NT2/D1 (cell line): ENCODE measurements around the gene TBC1D20.
"Not testable (repeated sequence)": the region's sequence is repeated elsewhere in the genome, so short reads cannot be mapped to it uniquely, and the experiment has no call there.

ENCODE experiments used
- DNase-seq: peaks from one replicate; pipeline ENCODE4 v3.0.0-alpha.2; 2011; ENCODE audit warnings: low read depth, low spot score
- H3K27me3 ChIP-seq: 2 replicates; pipeline ENCODE4 v1.6.0; 2011; ENCODE audit warnings: mild to moderate bottlenecking; ENCODE audit not compliant: insufficient read length, insufficient read depth
- H3K36me3 ChIP-seq: 2 replicates; pipeline ENCODE4 v1.6.1; 2011; ENCODE audit warnings: mild to moderate bottlenecking, low read length, mixed read lengths; ENCODE audit not compliant: insufficient read depth, insufficient read length
- H3K4me1 ChIP-seq: 2 replicates; pipeline ENCODE4 v1.5.1; 2011; ENCODE audit not compliant: insufficient read depth, insufficient read length
- H3K4me3 ChIP-seq: 2 replicates; pipeline ENCODE4 v1.5.1; 2011; ENCODE audit warnings: low read depth; ENCODE audit not compliant: insufficient read length
- H3K9ac ChIP-seq: 2 replicates; pipeline ENCODE4 v1.6.0; 2011; ENCODE audit warnings: low read depth; ENCODE audit not compliant: insufficient read length
- H3K9me3 ChIP-seq: 2 replicates; pipeline ENCODE4 v1.5.1; 2011; ENCODE audit warnings: mild to moderate bottlenecking, low read length; ENCODE audit not compliant: insufficient read depth
- SUZ12 ChIP-seq: IDR thresholded peaks from 2 replicates; pipeline ENCODE4 v1.6.1; 2011; ENCODE audit not compliant: insufficient read length, insufficient read depth; ENCODE audit errors: extremely low read depth
- YY1 ChIP-seq: IDR thresholded peaks from 2 replicates; pipeline ENCODE4 v1.6.1; 2011; ENCODE audit not compliant: insufficient read length, insufficient read depth
- ZNF274 ChIP-seq: IDR thresholded peaks from 2 replicates; pipeline ENCODE4 v1.6.1; 2011; ENCODE audit warnings: mild to moderate bottlenecking, low read depth, low read length

TBC1D20 gene

DNA sequence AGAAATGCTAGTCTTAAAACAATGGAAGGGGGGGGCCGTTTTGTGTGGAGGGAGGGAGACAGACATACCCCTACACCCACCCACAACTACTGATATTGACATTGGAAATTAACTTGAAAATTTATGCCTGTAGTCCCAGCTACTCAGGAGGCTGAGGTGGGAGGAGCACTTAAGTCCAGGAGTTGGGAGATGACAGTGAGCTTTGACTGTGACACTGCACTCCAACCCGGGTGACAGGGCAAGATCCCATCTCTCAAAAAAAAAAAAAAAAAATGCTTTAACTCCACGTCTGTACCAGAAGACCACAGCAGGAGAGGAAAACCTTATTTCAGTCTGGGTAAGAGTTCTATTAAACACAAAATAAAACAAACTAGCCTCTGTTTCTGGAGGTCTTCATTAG lies 2.2 kb downstream of the TBC1D20 start:
- DNase-seq, result no peak
- Histone ChIP-seq H3K4me1 (no peaks in the 10 kb centered on the region), H3K9ac (no peak overlapping the region), H3K36me3 (no peaks in the 10 kb centered on the region), H3K4me3 (no peak overlapping the region), H3K9me3 (no peaks in the 10 kb centered on the region), H3K27me3 (peaks cover 9% of the 10 kb centered on the region)
- no peak for TF ChIP-seq ZNF274
- no peak for TF ChIP-seq SUZ12
- TF ChIP-seq YY1, result no peak

- no peak overlapping the region for H3K9ac ChIP-seq
- no peak for TF ChIP-seq ZNF274
- no peak for TF ChIP-seq SUZ12
- TF ChIP-seq YY1, result no peak
- no peaks in the 10 kb centered on the region for H3K4me1 ChIP-seq
- H3K36me3 ChIP-seq, result no peaks in the 10 kb centered on the region
- peaks cover 9% of the 10 kb centered on the region for H3K27me3 ChIP-seq
- H3K9me3 ChIP-seq, result no peaks in the 10 kb centered on the region
- no peak for DNase-seq
- H3K4me3 ChIP-seq, result no peak overlapping the region
Observed at GRCh38 chr20:458776-459175, 3.6 kb downstream of the TBC1D20 start.

GRCh38 chr20:454951-455350 lies 7.4 kb downstream of the TBC1D20 start:
- TF ChIP-seq YY1 (no peak), SUZ12 (no peak), ZNF274 (no peak)
- H3K36me3 ChIP-seq, result peaks cover 4% of the 10 kb centered on the region
- H3K9ac ChIP-seq, result no peak overlapping the region
- no peaks in the 10 kb centered on the region for H3K9me3 ChIP-seq
- DNase-seq, result no peak
- no peaks in the 10 kb centered on the region for H3K27me3 ChIP-seq
- no peak overlapping the region for H3K4me3 ChIP-seq
- no peaks in the 10 kb centered on the region for H3K4me1 ChIP-seq

- not testable (repeated sequence) for H3K4me3 ChIP-seq, H3K4me1 ChIP-seq, DNase-seq, H3K9me3 ChIP-seq, H3K27me3 ChIP-seq, H3K9ac ChIP-seq, H3K36me3 ChIP-seq
Observed at GRCh38 chr20:452021-452420, 10.3 kb downstream of the TBC1D20 start.

GRCh38 chr20:445514-446336 lies 16.6 kb downstream of the TBC1D20 start:
- DNase-seq, result no peak
- Histone ChIP-seq H3K9me3 (no peaks in the 10 kb centered on the region), H3K4me1 (no peaks in the 10 kb centered on the region), H3K27me3 (no peaks in the 10 kb centered on the region), H3K36me3 (peaks cover 47% of the 10 kb centered on the region), H3K4me3 (no peak overlapping the region), H3K9ac (no peak overlapping the region)
- TF ChIP-seq YY1 (no peak), ZNF274 (no peak), SUZ12 (no peak)

- Histone ChIP-seq H3K4me3 (no peak overlapping the region), H3K9me3 (no peaks in the 10 kb centered on the region), H3K27me3 (no peaks in the 10 kb centered on the region), H3K4me1 (no peaks in the 10 kb centered on the region), H3K36me3 (peaks cover 54% of the 10 kb centered on the region), H3K9ac (no peak overlapping the region)
- TF ChIP-seq ZNF274 (no peak), SUZ12 (no peak), YY1 (no peak)
- no peak for DNase-seq
Observed at GRCh38 chr20:444862-445426, 17.4 kb downstream of the TBC1D20 start.

- H3K9me3 ChIP-seq, result no peaks in the 10 kb centered on the region
- H3K4me1 ChIP-seq, result no peaks in the 10 kb centered on the region
- H3K36me3 ChIP-seq, result peaks cover 62% of the 10 kb centered on the region
- no peak for DNase-seq
- TF ChIP-seq SUZ12 (no peak), YY1 (no peak), ZNF274 (no peak)
- no peak overlapping the region for H3K4me3 ChIP-seq
- H3K27me3 ChIP-seq, result no peaks in the 10 kb centered on the region
- no peak overlapping the region for H3K9ac ChIP-seq
Observed at GRCh38 chr20:444117-444516, 18.2 kb downstream of the TBC1D20 start.
